ENCODE measurements around the gene CUEDC1. TPM values are rescaled to one million over a fixed set of nuclear protein-coding genes. Genes with fewer than 3 reads are reported as not detected.

CUEDC1 gene
- total and polyA plus RNA-seq, 2 of the 4 experiments (the other 2 are of a cell fraction): 4.1 to 21.2 TPM

DNA sequence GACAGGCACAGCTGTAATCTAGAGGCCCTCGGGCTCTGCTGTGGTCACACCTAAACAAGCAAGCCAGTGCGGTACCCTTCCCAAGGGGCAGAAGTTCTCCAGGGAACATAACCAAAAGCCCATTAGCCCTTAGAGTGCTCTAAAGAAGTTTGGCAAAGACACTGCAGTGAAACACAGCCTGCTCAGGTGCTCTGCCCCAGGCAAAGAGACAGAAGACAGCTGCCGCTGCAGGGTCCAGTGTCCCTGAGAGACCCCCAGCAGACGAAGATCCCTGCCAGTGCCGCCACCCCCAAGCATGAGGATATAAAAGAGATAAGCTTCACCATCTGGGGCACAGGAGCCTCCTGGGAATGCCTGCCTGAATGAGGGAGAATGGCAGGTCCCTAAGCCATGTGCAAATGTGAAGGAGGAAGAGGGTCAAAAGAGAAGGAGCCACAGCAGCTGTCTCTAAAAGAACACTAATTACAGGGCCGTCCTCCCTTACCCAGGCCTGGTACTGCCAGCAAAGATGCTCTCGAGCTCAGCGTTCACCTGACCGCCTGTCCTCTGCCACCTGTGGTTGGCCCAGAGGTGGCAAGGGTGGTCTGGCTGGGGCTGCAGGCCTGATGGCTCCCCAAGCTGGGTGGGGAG, 29.7 kb downstream of the CUEDC1 start:
- no peak overlapping the region for H4K8ac ChIP-seq (ENCODE audit: low read depth in 2 of 2, low read length in 2 of 2)
- no peak overlapping the region for H3K9ac ChIP-seq (ENCODE audit: low read depth, low read length)
- in situ Hi-C loops (cut with MboI; ENCODE audit: low sequenced_read_pairs): no loop called here
- H2BK20ac ChIP-seq (ENCODE audit: low read depth, low read length): no peak overlapping the region
- peaks cover 51 to 82% of the 10 kb centered on the region in 2 experiments for H3K79me1 ChIP-seq (ENCODE audit: low read depth in 1 of 2, low read length in 2 of 2)
- H3K56ac ChIP-seq (ENCODE audit: extremely low read depth, insufficient read depth, low read length): no peak overlapping the region
- no peak overlapping the region for H3K4me2 ChIP-seq (ENCODE audit: low read depth, low read length)
- H3K14ac ChIP-seq (replicated peaks; ENCODE audit: low read depth, low read length): no peak overlapping the region
- no peaks in the 10 kb centered on the region for H3K9me3 ChIP-seq (ENCODE audit: control insufficient read depth, insufficient read depth, low read length)
- POLR2A ChIA-PET (ENCODE audit: unreplicated experiment): interaction anchor here (1.6 kb wide), 1 partner anchor 10 kb away, joined by 4 read pairs; no protein-coding TSS in a partner anchor
- WGBS, 2 experiments (ENCODE audit: extremely low coverage in 2 of 2, insufficient read length in 1 of 2): no CpG with 5 or more reads among the region's 9 CpGs
- H2BK120ac ChIP-seq (ENCODE audit: low read depth, low read length): no peak overlapping the region
- peaks cover 17% of the 10 kb centered on the region for H4K20me1 ChIP-seq (ENCODE audit: insufficient read depth, low read length)
- no peak overlapping the region for H2BK5ac ChIP-seq (ENCODE audit: low read depth, low read length, poor library complexity, severe bottlenecking)
- no peak overlapping the region for H2AK9ac ChIP-seq (replicated peaks; ENCODE audit: low read depth, low read length, poor library complexity)
- no TSS peak for BruUV-seq (replicated peaks)
- H4K5ac ChIP-seq (ENCODE audit: low read depth, low read length): no peak overlapping the region
- no peak overlapping the region for H2AK5ac ChIP-seq (ENCODE audit: low read depth, low read length)
- H3K27me3 ChIP-seq (ENCODE audit: control insufficient read depth, insufficient read depth, low read length): no peaks in the 10 kb centered on the region
- H2BK15ac ChIP-seq (ENCODE audit: low read depth, low read length): no peak overlapping the region
- no peak for DNase-seq
- H3K4ac ChIP-seq (ENCODE audit: low read depth, low read length): no peak overlapping the region
- H3K18ac ChIP-seq (ENCODE audit: low read depth, low read length): no peak overlapping the region
- H4K91ac ChIP-seq (ENCODE audit: insufficient read depth, low read depth, low read length): no peak overlapping the region
- no peak overlapping the region for H2AFZ ChIP-seq (replicated peaks; ENCODE audit: low read length, poor library complexity)
- CTCF ChIA-PET: no interaction called here
- no peak for ATAC-seq (ENCODE audit: low read depth)
- intact Hi-C loops (cut with micrococcal nuclease): no loop called here
- peaks cover 16% of the 10 kb centered on the region for H3K4me1 ChIP-seq (ENCODE audit: control insufficient read depth, insufficient read depth, low read length)
- no peak overlapping the region for H3K27ac ChIP-seq (ENCODE audit: insufficient read depth, low read length)
- dilution Hi-C loops (cut with HindIII; ENCODE audit: low sequenced_read_pairs, unreplicated experiment): no loop called here
- no peak overlapping the region for H3K23ac ChIP-seq (ENCODE audit: low read depth, low read length)
- H3K9me1 ChIP-seq (ENCODE audit: insufficient read depth, low read length): peaks cover 22% of the 10 kb centered on the region
- H3K4me3 ChIP-seq (ENCODE audit: insufficient read depth, low read depth, low read length): no peak overlapping the region
- TF ChIP-seq MXI1 (IDR thresholded peaks at IDR 0.05; ENCODE audit: borderline replicate concordance, low read depth, low read length) (no peak), CHD1 (IDR thresholded peaks at IDR 0.05; ENCODE audit: low read depth, low read length) (no peak), SMC3 (IDR thresholded peaks at IDR 0.05; ENCODE audit: low read depth, low read length) (no peak), RFX5 (IDR thresholded peaks at IDR 0.05; ENCODE audit: low read depth, low read length) (no peak), RAD21 (IDR thresholded peaks at IDR 0.05; ENCODE audit: low read length) (no peak), NFE2L2 (IDR thresholded peaks at IDR 0.05; ENCODE audit: low read depth, low read length) (no peak), POLR2A (IDR thresholded peaks at IDR 0.05; ENCODE audit: low read depth, low read length) (no peak), CEBPB (IDR thresholded peaks at IDR 0.05; ENCODE audit: low read depth, low read length) (no peak), MAFK (IDR thresholded peaks at IDR 0.05; ENCODE audit: low read depth, low read length) (no peak), MAZ (IDR thresholded peaks at IDR 0.05; ENCODE audit: borderline replicate concordance, low read depth, low read length) (no peak), BHLHE40 (IDR thresholded peaks at IDR 0.05; ENCODE audit: low read depth, low read length) (no peak), FOS (IDR thresholded peaks at IDR 0.05; ENCODE audit: low read depth, low read length) (no peak), RCOR1 (IDR thresholded peaks at IDR 0.05; ENCODE audit: insufficient replicate concordance, low read length) (no peak)
- TF ChIP-seq, protein P1, sequence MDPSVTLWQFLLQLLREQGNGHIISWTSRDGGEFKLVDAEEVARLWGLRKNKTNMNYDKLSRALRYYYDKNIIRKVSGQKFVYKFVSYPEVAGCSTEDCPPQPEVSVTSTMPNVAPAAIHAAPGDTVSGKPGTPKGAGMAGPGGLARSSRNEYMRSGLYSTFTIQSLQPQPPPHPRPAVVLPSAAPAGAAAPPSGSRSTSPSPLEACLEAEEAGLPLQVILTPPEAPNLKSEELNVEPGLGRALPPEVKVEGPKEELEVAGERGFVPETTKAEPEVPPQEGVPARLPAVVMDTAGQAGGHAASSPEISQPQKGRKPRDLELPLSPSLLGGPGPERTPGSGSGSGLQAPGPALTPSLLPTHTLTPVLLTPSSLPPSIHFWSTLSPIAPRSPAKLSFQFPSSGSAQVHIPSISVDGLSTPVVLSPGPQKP (IDR thresholded peaks at IDR 0.05; ENCODE audit: borderline replicate concordance, low read depth, low read length): no peak
- TF ChIP-seq, protein P2, sequence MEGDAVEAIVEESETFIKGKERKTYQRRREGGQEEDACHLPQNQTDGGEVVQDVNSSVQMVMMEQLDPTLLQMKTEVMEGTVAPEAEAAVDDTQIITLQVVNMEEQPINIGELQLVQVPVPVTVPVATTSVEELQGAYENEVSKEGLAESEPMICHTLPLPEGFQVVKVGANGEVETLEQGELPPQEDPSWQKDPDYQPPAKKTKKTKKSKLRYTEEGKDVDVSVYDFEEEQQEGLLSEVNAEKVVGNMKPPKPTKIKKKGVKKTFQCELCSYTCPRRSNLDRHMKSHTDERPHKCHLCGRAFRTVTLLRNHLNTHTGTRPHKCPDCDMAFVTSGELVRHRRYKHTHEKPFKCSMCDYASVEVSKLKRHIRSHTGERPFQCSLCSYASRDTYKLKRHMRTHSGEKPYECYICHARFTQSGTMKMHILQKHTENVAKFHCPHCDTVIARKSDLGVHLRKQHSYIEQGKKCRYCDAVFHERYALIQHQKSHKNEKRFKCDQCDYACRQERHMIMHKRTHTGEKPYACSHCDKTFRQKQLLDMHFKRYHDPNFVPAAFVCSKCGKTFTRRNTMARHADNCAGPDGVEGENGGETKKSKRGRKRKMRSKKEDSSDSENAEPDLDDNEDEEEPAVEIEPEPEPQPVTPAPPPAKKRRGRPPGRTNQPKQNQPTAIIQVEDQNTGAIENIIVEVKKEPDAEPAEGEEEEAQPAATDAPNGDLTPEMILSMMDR (conservative IDR thresholded peaks at IDR 0.05; ENCODE audit: low read depth, low read length): no peak
- TF ChIP-seq, protein P3, sequence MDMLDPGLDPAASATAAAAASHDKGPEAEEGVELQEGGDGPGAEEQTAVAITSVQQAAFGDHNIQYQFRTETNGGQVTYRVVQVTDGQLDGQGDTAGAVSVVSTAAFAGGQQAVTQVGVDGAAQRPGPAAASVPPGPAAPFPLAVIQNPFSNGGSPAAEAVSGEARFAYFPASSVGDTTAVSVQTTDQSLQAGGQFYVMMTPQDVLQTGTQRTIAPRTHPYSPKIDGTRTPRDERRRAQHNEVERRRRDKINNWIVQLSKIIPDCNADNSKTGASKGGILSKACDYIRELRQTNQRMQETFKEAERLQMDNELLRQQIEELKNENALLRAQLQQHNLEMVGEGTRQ (IDR thresholded peaks at IDR 0.05; ENCODE audit: low read depth, low read length): no peak
- H3K36me3 ChIP-seq (ENCODE audit: control insufficient read depth, insufficient read depth, low read length): peaks cover 4% of the 10 kb centered on the region; the same call in 1 of the 2 replicates

All from IMR-90 (cell line).